GM19372 (cell line): ENCODE results near the gene CYP24A1.

Source experiments
- ATAC-seq: cut with Tn5 transposase; IDR thresholded peaks from one replicate; pipeline ENCODE4 v1.9.1; 2021; ENCODE audit warnings: mild to moderate bottlenecking, low read depth, moderate library complexity; ENCODE audit not compliant: unreplicated experiment

Gene CYP24A1

DNA sequence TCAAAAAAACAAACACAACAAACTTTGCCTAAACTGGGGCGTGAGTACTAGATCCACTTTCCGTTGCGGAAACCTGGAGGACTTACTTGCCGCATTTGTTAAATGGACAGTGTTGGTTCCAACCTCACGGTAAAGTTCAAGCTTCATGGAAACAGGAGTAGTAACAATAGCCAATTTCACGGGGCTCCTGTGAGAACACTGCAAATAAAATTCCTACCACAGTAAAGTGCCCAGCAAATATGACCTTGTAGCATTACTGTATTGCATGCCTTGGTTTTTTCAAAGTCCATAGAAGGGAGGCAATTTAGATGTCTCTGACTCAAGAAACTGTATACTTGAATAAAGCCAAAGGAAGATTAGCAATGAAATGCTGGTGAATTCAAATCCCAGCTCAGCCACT is 3.6 kb upstream of the CYP24A1 start:
- no peak for ATAC-seq

DNA sequence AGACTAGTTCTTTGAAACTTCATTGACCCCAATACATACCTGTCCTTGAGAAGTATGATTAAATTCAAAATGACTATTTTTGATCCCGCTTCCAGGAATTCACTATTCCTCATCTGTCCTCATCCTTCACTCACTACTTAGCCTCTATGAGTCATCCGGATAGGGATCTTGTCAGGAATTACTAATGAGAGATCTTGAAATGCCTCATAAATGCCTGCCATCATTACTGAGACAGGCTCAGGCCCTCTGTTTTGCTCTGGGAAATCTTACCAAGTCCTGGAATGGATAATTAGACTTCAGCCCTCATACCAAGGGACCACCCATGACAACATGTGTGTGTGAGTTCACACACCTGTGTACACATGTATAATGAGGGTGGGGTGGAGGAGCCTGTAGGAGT is 2.8 kb upstream of the CYP24A1 start:
- ATAC-seq: no peak

DNA sequence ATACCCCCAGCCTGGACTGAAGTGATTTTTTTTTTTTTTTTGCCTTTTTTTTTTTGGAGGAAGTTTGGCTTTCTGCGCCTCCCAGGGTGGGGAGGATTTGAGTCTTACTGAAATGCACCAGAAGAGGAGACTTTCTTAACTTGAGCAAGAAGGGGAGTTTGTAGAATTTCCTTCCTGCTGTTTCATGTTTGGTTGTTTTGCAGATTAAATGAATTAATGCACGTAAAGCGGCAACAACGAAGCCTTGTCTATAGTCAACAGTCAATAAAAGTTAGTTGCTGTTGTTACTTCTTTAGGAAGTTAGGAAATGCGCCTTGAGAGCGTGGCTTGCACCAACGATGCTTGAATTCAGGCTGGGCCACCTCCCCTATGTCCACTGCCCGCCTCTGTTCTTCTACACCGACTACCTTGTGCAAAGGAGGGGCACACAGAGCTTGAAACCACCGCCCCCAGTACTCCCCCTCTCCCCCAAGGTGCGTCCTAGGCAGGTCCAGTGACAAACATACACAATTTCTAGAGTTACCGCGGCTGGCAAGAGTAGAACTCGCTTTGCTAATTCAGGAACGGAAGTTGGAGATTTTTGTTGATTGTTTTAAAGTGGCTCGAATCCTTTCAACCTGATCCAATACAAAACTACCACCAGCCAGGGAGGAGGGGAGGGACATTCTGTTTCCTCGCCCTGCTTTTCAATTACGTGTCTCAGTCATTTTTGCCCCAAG is 830 bp upstream of the CYP24A1 start:
- no peak for ATAC-seq

GRCh38 chr20:54172856-54173652 is 732 bp downstream of the CYP24A1 start:
- ATAC-seq: no peak

- no peak for ATAC-seq
These were observed 1.3 kb downstream of the CYP24A1 start for GRCh38 chr20:54172532-54172855.

DNA sequence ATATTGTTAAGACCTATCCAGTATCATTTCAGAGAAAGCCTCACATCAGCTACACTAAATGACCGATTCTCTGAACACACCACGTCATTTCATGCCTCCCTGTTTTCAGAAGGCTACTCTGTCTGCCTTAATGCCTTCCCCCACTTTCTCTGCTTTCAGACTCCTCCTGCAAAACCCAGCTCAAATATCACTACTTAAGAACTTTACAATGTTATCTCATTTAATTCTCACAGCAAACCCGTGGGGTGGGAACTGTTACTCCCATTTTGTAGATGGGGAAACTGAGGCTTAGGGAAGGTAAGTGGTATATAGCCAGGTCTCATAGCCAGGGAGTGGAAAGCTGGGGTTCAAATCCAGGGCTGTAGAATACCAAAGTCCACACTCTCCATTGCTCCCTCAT is 2.8 kb downstream of the CYP24A1 start:
- ATAC-seq: no peak

DNA sequence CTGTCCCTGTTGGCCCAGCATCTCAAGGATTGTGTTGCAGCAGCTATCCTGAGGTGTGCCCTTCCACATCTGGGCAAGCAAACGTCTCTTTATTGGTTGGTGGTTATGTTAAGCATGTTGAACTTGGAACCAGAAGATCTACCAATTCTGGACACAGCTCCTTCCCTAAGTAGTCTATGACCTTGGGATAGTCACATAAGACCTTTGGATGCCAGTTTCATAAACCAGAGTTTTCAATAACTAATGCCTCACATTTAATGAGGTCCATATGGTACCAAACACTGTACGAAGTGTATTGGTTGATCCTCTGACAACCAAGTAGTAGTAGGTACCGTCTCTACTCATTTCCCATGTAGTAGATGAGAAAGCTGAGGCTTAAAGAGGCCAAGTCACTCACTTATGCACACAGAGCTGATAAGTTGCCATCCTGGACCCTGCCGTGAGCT is 3.7 kb downstream of the CYP24A1 start:
- ATAC-seq: no peak

GRCh38 chr20:54168961-54169862 is 4.6 kb downstream of the CYP24A1 start:
- no peak for ATAC-seq

- ATAC-seq: no peak
These were observed 5.6 kb downstream of the CYP24A1 start for GRCh38 chr20:54167909-54168872.

DNA sequence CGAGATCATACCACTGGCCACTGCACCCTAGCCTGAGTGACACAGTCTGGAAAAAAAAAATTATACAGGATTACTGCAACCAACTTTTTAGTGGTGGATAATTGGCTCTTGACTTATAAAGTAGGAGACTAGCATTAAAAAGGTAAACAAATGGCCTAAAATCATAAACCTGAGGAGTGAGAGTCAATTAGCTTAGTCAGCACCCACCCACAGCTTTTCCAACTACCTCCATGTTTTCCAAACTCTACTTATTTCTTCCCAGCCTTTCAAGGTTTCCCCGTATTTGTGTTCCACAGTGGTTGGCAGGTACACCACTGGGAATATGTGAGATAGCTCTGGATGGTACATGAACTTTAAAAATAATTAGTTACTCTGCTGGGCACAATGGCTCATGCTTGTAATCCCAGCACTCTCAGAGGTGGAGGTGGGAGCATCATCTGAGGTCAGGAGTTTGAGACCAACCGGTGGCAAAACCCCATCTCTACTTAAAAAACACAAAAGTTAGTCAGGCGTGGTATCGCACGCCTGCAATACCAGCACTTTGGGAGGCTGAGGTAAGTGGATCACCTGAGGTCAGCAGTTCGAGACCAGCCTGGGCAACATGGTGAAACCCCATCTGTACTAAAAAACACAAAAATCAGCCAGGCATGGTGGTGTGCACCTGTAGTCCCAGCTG is 6.7 kb downstream of the CYP24A1 start:
- ATAC-seq: no peak

DNA sequence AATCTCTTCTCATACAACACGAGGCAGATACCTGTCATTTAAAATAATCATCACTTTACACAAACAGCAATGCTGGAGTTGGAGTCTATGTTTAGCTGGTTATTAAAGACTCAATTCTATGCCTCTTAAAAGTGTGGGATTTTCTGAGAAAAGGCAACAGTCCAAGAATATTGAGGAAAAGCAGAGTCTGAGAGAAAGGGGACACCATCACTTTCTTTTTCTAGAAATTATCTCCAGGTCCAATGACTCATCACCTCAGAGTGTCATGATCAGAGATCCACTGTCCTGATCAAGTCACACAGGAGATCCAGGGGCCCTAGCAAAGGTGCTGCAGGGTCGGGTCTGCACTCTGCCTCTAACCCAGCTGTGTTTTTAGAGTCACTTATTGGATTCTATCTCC is 8.0 kb downstream of the CYP24A1 start:
- ATAC-seq: no peak

DNA sequence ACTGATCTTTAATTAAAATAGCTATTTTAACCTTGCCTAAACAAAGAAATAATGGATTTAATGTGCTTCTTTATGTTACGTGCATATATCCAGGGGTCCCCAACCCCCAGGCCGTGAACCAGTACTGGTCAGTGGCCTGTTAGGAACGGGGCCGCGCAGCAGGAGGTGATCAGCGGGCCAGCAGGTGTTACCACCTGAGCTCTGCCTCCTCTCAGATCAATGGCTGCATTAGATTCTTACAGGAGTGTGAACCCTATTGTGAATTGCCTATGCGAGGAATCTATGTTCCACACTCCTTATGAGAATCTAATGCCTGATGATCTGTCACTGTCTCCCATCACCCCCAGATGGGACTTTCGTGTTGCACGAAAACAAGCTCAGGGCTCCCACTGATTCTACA is 8.8 kb downstream of the CYP24A1 start:
- no peak for ATAC-seq

- ATAC-seq: no peak
These were observed 10.4 kb downstream of the CYP24A1 start for GRCh38 chr20:54163402-54163801.

DNA sequence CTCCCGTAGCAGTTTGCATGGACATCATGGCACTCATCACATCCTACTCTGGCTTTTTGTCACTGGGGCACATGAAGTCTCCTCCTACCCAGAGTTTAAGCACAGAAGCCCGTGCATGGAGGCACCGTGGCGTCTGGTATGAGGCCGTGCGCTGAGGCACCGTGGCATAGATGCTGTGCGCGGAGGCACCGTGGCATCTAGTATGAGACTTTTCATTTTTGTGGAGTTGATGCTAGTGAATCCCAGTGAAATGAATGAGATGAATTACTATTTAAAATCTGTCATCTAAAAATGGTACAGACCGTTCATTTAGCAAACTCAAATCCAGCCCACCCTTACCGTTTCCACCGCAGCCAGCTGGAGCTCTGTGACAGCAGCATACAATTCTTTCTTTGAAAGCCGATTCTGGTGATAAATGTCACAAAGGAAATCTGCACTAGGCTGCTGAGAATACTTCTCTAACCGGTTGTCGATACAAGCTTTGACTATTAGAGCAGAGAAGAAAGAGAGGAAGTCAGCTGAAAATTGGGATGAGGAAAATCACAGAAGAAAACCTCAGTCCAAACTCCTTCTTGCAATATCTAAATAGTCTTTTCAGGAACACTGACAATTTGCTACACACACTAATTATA is 11.3 kb downstream of the CYP24A1 start:
- no peak for ATAC-seq

DNA sequence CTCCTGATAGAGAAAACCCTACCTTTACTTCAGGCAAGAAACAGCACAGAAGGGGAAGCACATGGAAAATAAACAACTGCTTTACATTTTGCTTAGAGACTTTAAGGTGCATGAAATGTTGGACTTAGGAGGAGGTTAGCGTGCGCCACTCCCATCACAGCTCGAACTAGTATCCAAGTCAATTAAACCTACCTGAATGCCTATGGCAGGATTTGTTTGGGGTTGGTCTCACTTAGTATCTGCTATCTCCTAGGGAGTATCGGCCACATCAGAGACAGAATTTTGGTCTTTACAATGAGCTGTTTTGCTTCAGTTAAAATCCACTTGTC is 12.0 kb downstream of the CYP24A1 start:
- no peak for ATAC-seq

DNA sequence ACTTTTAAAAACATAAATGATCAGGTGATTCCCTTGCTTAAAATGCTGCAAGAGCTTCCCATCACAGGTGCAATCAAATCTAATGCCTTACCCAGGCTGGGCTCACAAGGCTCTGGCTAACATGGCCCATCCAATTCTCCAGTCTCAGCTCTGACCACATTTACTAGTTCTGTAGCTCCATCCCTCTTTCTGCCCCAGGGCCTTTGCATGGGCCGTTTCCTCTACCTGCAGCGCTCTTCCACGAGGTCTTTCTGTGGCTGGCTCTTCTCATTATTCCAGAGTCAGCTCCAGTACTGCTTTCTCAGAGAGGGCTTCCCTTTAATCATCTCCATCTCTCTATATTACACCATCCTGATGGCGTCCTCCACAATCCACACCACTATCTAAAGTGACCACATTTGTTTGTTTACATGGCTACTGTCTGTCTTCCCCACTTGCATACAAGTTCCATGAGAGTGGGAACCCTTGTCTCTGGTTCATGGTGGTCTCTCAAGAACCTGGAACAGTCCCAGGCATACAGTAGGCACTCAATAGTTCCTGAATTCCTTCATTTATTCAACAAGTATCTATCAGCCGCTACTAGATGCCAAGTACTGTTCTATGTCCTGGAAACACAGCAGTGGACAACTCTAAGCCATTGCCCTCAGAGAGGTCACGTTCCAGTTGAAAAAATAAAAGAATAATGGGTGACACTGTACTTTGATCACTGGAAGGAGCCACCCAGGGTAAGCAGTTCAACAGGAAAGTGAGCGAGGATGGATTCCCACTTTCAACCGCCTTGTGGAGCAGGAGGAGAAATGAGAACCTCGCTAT is 12.6 kb downstream of the CYP24A1 start:
- no peak for ATAC-seq

- ATAC-seq: no peak
These were observed 13.4 kb downstream of the CYP24A1 start for GRCh38 chr20:54160065-54161007.
